Colonic mucosa (tissue), 4 donors: ENCODE results near the gene GATA5. TPM values are rescaled to one million over a fixed set of nuclear protein-coding genes. Genes with fewer than 3 reads are reported as not detected.

Source experiments
- DNase-seq: peaks from one replicate; pipeline ENCODE4 v3.0.0-alpha.2; 2020
- H3K27ac ChIP-seq: fragments of 200-600 bp; one replicate; pipeline ENCODE4 v1.8.0; 2021
- H3K27me3 ChIP-seq: fragments of 200-600 bp; one replicate; pipeline ENCODE4 v1.8.0; 2021
- H3K36me3 ChIP-seq: fragments of 200-600 bp; one replicate; pipeline ENCODE4 v1.8.0; 2021
- H3K4me1 ChIP-seq: fragments of 200-600 bp; one replicate; pipeline ENCODE4 v1.8.0; 2021; ENCODE audit warnings: mild to moderate bottlenecking
- H3K4me3 ChIP-seq: fragments of 200-600 bp; one replicate; pipeline ENCODE4 v1.8.0; 2021
- H3K9ac ChIP-seq, 2 donors: one replicate each; pipeline ENCODE4 v1.7.0; 2013; ENCODE audit warnings: control low read depth in 2 of 2, low read depth in 2 of 2, low read length in 2 of 2
- H3K9me3 ChIP-seq: fragments of 200-600 bp; one replicate; pipeline ENCODE4 v1.8.0; 2021
- intact Hi-C: fragments of 100-400 bp; cut with DNase I; formaldehyde crosslinking; loops from one replicate; pipeline ENCODE4 v1.14.1; 2022
- total RNA-seq, 2 donors: library from RNA; stranded (reverse); fragmentation: NEBNext Ultra II Directional in 1 of 2; extraction: Animal tissue kit (Norgen Biotek cat#: 25700) in 1 of 2; gene quantifications; one replicate each; pipeline ENCODE4 v1.2.1, GENCODE V29; 2021
- TF ChIP-seq, protein P1 (sequence below): fragments of 200-600 bp; IDR thresholded peaks from one replicate; pipeline ENCODE4 v1.8.0; 2022; ENCODE audit warnings: antibody characterized with exemption, mild to moderate bottlenecking
- donor health status: healthy.
- donor health status: DM: no; HTN: no; CAD: no.
- donor health status: DM: no; HTN: no; CAD: no.

Gene GATA5
- total RNA-seq, 2 donors from 2014 or later, result 0.10 TPM; not detected in 1

DNA sequence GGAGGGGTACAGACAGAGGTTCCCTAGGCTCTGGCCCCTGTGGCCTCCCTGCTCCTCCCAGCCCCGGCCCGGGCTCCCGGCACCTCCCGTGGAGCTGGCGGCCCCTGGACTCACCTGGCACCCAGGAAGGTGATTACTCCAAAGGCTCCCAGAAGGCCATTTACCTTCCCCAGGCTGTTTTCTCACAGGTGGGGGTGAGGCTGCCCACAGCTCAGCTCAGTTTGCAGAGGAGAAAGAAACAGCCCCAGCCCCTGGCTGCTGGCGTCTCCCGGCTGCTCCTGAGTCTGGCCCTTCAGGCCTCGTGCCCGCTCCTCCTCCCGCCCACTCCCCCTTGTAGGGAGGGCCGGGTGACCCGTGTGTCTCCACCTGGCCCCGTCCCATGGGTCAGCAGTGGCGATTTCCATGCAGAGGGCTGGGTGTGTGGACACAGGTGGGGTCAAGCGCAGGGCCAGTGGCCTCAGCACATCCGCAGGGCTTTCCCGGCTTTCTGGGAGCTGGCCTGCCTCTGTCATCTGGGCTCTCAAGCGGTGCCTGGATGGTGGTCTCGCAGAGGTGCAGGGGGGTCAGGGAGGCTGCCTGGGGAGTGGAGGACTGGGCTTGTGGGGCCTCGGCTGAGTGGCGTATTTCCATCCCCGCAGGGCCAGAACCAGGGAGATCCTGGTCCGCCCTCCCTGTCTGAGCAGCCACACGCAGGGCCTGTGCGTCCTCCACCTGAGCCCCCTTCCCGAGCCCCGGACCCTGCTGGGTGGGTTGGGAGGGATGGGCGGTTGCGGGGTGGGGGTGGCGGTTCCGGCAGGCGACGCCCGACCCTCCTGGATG lies 20.2 kb upstream of the GATA5 start:
- Histone ChIP-seq H3K27ac (no peak overlapping the region), H3K4me1 (no peaks in the 10 kb centered on the region), H3K9me3 (no peaks in the 10 kb centered on the region), H3K4me3 (no peak overlapping the region), H3K27me3 (no peaks in the 10 kb centered on the region), H3K9ac (no peak overlapping the region), H3K36me3 (no peaks in the 10 kb centered on the region)
- DNase-seq, result no peak
- intact Hi-C loops, result loop anchor here (5.0 to 10.0 kb wide), 2 partner anchors 84 to 191 kb away; partner anchors contain the start of gene ADRM1
- TF ChIP-seq, protein P1, sequence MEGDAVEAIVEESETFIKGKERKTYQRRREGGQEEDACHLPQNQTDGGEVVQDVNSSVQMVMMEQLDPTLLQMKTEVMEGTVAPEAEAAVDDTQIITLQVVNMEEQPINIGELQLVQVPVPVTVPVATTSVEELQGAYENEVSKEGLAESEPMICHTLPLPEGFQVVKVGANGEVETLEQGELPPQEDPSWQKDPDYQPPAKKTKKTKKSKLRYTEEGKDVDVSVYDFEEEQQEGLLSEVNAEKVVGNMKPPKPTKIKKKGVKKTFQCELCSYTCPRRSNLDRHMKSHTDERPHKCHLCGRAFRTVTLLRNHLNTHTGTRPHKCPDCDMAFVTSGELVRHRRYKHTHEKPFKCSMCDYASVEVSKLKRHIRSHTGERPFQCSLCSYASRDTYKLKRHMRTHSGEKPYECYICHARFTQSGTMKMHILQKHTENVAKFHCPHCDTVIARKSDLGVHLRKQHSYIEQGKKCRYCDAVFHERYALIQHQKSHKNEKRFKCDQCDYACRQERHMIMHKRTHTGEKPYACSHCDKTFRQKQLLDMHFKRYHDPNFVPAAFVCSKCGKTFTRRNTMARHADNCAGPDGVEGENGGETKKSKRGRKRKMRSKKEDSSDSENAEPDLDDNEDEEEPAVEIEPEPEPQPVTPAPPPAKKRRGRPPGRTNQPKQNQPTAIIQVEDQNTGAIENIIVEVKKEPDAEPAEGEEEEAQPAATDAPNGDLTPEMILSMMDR, result no peak

DNA sequence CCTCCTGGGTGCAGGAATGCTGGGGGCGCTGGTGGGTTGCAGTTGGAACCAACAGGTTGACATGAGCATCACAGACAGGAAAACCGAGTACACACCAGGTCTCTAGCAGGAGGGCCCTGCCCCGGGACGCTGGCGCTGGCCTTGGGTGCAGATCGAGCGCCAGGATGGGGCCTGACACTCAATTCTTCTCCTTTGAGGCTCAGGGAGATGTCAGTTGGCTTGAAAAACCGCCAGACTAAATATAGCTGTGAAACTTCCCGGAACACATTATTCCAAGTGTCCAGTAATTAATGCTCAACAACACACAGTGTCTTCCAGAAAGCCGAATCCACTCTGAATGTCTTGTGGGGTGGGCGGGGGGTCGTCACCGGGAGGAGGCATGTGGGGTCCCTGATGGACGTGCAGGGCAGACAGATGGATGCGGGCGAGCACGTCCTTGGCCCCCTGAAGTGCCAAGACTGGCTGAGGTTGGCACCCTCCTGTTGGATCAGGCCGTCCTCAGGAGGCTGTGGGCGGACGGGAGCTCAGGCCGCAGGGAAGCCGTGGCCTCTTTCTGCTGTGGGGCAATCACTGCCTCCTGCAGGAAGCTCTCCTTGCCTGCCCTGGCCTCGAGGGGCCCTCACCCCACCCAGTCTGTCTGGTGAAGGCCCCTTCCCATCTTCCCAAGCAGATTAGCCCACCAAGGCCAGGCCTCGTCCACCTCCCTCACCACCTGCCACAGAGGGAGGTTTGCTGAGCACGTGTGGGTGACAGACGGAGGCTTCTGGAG lies 19.4 kb upstream of the GATA5 start:
- DNase-seq, result no peak
- Histone ChIP-seq H3K9ac (no peak overlapping the region), H3K27me3 (no peaks in the 10 kb centered on the region), H3K36me3 (no peaks in the 10 kb centered on the region), H3K27ac (no peak overlapping the region), H3K4me1 (no peaks in the 10 kb centered on the region), H3K9me3 (no peaks in the 10 kb centered on the region), H3K4me3 (no peak overlapping the region)
- TF ChIP-seq, protein P1, result no peak
- intact Hi-C loops, result loop anchor here (5.0 to 10.0 kb wide), 2 partner anchors 83 to 190 kb away; partner anchors contain the start of gene ADRM1

DNA sequence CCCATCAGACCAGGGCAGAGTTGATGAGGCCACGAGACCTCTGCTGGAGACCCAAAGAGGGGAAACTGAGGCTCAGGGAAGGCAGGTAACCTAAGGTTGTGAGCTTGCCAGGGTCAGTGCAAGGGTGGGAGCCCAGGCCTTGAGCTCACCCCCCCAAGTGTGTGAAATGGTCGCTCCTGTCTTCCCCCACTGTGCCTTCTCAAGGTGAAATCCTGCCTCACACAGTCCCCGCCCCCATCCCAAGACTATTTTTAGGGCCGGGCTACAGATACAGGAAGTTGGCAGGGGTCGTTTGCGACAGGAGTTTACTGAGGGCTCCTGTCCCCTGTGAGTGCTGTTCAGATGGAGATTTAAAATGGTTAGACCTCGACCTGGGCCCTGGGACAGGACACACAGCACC lies 18.7 kb upstream of the GATA5 start:
- intact Hi-C loops, result loop anchor here (10.0 kb wide), 1 partner anchor 190 kb away; the partner anchor contains the start of gene ADRM1

DNA sequence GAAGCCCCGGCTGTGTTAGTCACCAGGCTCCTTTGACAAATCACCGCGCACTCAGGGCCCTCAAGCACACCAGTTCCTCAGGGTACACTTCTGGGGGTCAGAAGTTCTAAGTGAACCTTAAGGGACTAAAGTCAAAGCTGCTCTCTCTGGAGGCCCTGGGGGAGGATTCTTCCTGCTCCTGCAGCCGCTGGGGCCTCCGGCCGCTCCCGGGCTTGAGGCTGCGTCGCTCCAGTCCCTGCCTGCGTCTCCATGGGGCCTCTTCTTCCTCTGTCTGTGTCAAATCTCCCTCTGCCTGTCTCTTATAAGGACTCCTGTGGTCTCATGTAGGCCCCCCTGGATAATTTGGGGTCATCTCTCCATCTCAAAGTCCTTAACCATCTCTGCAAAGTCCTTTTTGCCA lies 18.1 kb upstream of the GATA5 start:
- H3K27me3 ChIP-seq, result no peaks in the 10 kb centered on the region
- no peak overlapping the region for H3K4me3 ChIP-seq
- no peak for DNase-seq
- no peaks in the 10 kb centered on the region for H3K9me3 ChIP-seq
- H3K9ac ChIP-seq, result no peak overlapping the region
- H3K36me3 ChIP-seq, result no peaks in the 10 kb centered on the region
- no peak overlapping the region for H3K27ac ChIP-seq
- no peaks in the 10 kb centered on the region for H3K4me1 ChIP-seq
- intact Hi-C loops, result loop anchor here (10.0 kb wide), 1 partner anchor 189 kb away; the partner anchor contains the start of gene ADRM1
- TF ChIP-seq, protein P1, result no peak

More for the DNA sequence above, 18.7 kb upstream of the GATA5 start:
- H3K4me1 ChIP-seq, result no peaks in the 10 kb centered on the region
- no peaks in the 10 kb centered on the region for H3K36me3 ChIP-seq
- no peaks in the 10 kb centered on the region for H3K9me3 ChIP-seq
- no peak overlapping the region for H3K4me3 ChIP-seq
- no peaks in the 10 kb centered on the region for H3K27me3 ChIP-seq
- H3K9ac ChIP-seq, result no peak overlapping the region
- no peak overlapping the region for H3K27ac ChIP-seq
- TF ChIP-seq, protein P1, result no peak
- DNase-seq, result no peak

DNA sequence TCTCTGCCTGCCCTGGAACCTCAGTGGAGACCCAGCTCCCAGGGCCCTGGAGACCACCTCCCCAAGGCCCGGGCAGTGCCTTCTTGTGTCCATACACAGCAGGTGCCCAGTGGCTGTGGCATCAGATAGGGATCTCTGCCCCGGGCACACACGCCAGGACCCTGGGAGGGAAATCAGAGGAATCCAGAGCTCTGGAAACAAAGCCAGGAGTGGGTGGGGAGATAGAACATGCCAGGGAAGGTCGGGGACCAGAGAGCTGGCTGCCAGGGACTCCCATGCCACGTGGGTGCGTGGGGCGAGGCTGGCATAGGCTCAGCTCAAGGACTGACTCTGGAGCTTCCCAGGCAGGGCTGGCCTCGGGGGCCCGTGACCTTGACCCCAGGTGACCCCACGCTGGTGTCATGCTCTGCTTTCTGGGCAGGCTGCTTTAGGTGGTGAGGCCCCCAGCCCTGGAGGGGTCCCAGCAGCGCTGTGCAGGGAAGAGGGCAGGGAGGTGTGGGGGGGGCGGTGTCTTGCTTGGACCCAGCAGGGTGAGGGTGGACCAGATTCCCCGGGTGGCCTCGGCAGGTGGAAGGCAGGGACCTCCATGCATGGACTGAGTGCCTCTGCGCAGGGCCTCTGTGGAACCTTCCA lies 17.6 kb upstream of the GATA5 start:
- Histone ChIP-seq H3K36me3 (no peaks in the 10 kb centered on the region), H3K9me3 (no peaks in the 10 kb centered on the region), H3K27me3 (no peaks in the 10 kb centered on the region), H3K27ac (no peak overlapping the region), H3K4me3 (no peak overlapping the region), H3K4me1 (no peaks in the 10 kb centered on the region), H3K9ac (no peak overlapping the region)
- TF ChIP-seq, protein P1, result no peak
- DNase-seq, result no peak
- intact Hi-C loops, result loop anchor here (10.0 kb wide), 1 partner anchor 189 kb away; the partner anchor contains the start of gene ADRM1
